ENCODE data around the gene AUTS2.

AUTS2 gene

DNA sequence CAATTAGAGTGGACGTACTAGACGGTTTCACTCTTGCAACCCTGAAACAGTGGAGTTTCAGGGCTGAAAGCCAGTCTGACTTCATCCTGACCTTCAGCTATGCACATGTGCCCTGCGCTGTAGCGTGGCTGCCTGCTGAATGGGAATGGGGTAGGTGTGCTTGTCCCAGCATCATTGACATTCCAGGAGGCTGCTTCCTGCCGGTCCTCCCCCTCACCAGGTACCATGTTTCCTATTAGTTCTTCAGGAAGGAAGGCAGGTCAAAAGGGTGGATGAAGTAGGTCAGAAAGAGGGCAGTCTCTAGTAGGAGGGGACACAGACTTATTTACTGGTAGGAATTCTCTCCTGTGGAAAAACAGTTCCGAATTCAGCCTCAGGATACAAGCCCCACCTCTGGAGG lies 981.9 kb downstream of the AUTS2 start:
- Histone ChIP-seq H3K27me3 (ENCODE audit: insufficient read depth, insufficient read length) (no peaks in the 10 kb centered on the region), H3K4me1 (ENCODE audit: insufficient read depth, insufficient read length) (peaks cover 10% of the 10 kb centered on the region), H3K4me3 (ENCODE audit: insufficient read length, low read depth) (no peak overlapping the region), H3K9me3 (ENCODE audit: insufficient read depth, low read length) (no peaks in the 10 kb centered on the region), H3K36me3 (ENCODE audit: insufficient read depth, insufficient read length, low read length) (no peaks in the 10 kb centered on the region), H3K9ac (ENCODE audit: insufficient read length, low read depth) (no peak overlapping the region)
- DNase-seq (ENCODE audit: low read depth, low spot score), result no peak
- TF ChIP-seq SUZ12 (IDR thresholded peaks at IDR 0.05; ENCODE audit: extremely low read depth, insufficient read depth, insufficient read length), result no peak
- TF ChIP-seq YY1 (IDR thresholded peaks at IDR 0.05; ENCODE audit: insufficient read depth, insufficient read length), result no peak
- no peak for TF ChIP-seq ZNF274 (IDR thresholded peaks at IDR 0.05; ENCODE audit: low read depth, low read length)

DNA sequence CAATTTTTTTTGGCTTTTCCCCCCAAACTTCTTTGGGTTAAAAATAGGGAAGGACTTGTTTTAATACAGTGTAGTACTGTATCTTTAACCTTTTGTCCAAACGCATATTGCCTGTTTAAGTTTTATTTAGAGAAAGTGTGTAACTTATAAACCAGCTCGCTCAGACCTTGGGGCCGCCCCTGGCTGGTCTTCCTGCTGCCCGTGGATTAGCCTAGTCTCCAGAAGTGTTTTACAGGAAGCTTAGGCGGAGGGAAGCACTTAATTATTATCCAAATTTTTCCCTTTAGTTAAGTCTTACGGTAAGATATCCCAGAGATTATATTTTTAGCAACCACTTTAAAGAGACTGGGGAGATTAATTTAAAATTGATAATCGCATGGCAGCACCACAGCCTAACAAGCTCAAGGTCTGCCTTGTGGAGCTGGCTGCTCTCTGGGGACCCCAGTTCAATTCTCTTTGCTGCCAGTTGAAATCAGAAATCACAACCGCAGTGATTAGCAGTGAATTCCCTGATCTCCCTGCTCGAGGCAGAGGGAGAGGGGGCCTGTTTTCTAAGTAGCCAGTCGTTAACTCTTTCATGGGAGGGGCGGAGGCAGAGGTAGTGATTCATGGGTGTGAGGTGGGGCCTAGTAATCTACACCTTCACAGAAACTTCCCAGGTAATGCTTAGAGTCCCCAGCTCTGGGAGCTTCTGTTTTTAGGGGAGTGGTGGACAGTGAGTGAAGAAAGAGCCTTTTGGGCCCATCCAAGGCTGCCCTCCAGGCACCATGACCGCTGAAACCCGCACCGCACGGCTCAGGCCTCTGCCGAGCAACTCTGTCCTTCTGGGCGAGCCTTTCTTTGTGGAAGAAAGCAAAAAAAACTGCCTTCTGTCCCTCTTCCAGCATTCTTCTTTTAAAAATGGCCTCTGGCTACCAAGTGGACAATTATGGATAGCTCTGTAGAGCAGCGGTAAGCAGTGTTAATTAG lies 984.9 kb downstream of the AUTS2 start:
- Histone ChIP-seq H3K36me3 (ENCODE audit: insufficient read depth, insufficient read length, low read length) (no peaks in the 10 kb centered on the region), H3K4me1 (ENCODE audit: insufficient read depth, insufficient read length) (peaks cover 10% of the 10 kb centered on the region), H3K4me3 (ENCODE audit: insufficient read length, low read depth) (no peak overlapping the region), H3K9ac (ENCODE audit: insufficient read length, low read depth) (no peak overlapping the region), H3K27me3 (ENCODE audit: insufficient read depth, insufficient read length) (no peaks in the 10 kb centered on the region), H3K9me3 (ENCODE audit: insufficient read depth, low read length) (no peaks in the 10 kb centered on the region)
- TF ChIP-seq SUZ12 (IDR thresholded peaks at IDR 0.05; ENCODE audit: extremely low read depth, insufficient read depth, insufficient read length) (no peak), ZNF274 (IDR thresholded peaks at IDR 0.05; ENCODE audit: low read depth, low read length) (no peak), YY1 (IDR thresholded peaks at IDR 0.05; ENCODE audit: insufficient read depth, insufficient read length) (no peak)
- peak; percentile 43 for DNase-seq (ENCODE audit: low read depth, low spot score)

DNA sequence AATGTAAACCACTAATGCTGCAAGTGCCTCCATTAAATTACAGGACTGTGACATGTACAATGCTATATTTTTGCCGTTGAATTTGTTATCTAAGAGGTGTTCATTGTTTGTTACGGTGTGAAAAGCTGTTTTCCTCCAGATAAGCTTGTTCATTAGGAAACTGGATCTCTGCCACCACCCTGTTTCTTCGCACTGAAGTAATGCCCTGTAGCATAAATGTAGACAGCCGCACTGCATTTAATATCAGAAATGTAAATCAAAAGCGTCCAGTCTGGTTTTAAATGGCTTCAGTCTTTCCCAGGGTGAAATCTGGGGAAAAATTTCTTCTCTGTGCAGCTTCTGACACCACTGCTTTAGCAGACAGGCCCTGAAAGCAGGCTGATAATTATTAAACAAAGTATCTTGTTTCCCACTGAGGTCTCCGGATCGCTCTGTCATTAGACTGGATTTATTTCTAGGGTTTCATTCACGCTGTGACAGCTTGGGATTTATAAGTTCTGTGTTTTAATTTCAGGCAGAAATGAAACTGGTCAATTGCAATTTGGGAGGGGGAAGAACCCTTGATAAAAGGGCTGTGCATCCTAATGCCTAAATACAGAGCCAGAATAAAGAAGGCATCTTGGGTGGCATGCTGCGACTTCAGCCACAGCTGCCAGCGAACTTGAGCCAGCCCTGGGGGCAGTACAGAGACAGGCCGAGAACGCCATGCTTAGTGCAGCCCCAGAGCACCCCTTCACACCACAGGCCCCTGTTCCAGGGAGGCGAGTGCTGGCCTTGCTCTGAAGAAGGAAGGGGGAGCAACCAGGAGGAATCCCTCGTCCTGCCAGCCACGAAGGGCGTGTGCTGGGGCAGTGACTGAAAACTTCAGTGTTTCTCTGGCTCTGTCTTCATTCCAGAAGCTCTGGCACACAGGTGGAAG lies 985.9 kb downstream of the AUTS2 start:
- peaks cover 10% of the 10 kb centered on the region for H3K4me1 ChIP-seq (ENCODE audit: insufficient read depth, insufficient read length)
- H3K4me3 ChIP-seq (ENCODE audit: insufficient read length, low read depth), result no peak overlapping the region
- H3K27me3 ChIP-seq (ENCODE audit: insufficient read depth, insufficient read length), result no peaks in the 10 kb centered on the region
- H3K36me3 ChIP-seq (ENCODE audit: insufficient read depth, insufficient read length, low read length), result no peaks in the 10 kb centered on the region
- no peak for DNase-seq (ENCODE audit: low read depth, low spot score)
- no peaks in the 10 kb centered on the region for H3K9me3 ChIP-seq (ENCODE audit: insufficient read depth, low read length)
- TF ChIP-seq ZNF274 (IDR thresholded peaks at IDR 0.05; ENCODE audit: low read depth, low read length) (no peak), YY1 (IDR thresholded peaks at IDR 0.05; ENCODE audit: insufficient read depth, insufficient read length) (no peak), SUZ12 (IDR thresholded peaks at IDR 0.05; ENCODE audit: extremely low read depth, insufficient read depth, insufficient read length) (no peak)
- H3K9ac ChIP-seq (ENCODE audit: insufficient read length, low read depth), result peak overlapping the region; percentile 17

DNA sequence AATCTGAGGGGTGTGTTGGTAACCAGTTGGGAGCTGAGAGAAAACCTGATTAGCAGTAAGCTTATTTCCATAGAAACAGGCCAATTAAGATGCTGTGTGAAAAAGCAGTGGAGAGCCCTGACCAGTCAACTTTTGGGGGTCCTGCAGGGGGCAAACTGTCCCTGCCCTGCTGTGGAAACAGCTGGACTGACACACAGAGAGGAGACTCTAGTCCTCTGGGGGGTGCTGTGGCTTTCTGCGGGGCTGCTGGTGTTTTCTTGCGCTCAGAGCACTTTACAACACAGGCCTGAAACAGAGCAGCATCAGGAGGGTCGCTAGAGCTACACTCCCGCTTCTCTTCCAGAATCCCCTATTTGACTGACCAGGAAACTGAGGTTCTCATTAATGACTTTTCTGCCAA lies 986.8 kb downstream of the AUTS2 start:
- DNase-seq (ENCODE audit: low read depth, low spot score), result no peak
- Histone ChIP-seq H3K4me3 (ENCODE audit: insufficient read length, low read depth) (no peak overlapping the region), H3K36me3 (ENCODE audit: insufficient read depth, insufficient read length, low read length) (no peaks in the 10 kb centered on the region), H3K27me3 (ENCODE audit: insufficient read depth, insufficient read length) (no peaks in the 10 kb centered on the region), H3K9ac (ENCODE audit: insufficient read length, low read depth) (no peak overlapping the region), H3K9me3 (ENCODE audit: insufficient read depth, low read length) (no peaks in the 10 kb centered on the region), H3K4me1 (ENCODE audit: insufficient read depth, insufficient read length) (peaks cover 7% of the 10 kb centered on the region)
- TF ChIP-seq YY1 (IDR thresholded peaks at IDR 0.05; ENCODE audit: insufficient read depth, insufficient read length), result no peak
- no peak for TF ChIP-seq SUZ12 (IDR thresholded peaks at IDR 0.05; ENCODE audit: extremely low read depth, insufficient read depth, insufficient read length)

DNA sequence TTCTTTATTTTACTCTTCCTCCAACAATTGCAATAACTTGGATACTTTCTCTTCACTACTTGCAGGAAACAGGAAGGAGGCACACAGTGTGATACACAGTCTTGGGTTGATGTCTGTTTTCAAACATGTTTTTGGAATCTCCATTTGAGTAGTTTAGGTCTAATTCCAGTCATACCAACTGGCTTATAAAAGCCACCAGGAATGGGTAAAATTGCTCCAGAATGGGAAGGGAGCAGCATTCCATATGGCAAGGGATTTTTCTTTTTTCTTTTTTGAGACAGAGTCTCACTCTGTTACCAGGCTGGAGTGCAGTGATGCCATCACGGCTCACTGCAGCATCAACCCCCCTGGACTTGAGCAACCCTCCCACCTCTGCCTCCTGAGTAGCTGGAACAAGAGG lies 988.5 kb downstream of the AUTS2 start:
- DNase-seq (ENCODE audit: low read depth, low spot score), result no peak
- Histone ChIP-seq H3K9ac (ENCODE audit: insufficient read length, low read depth) (no peak overlapping the region), H3K4me1 (ENCODE audit: insufficient read depth, insufficient read length) (peaks cover 6% of the 10 kb centered on the region), H3K36me3 (ENCODE audit: insufficient read depth, insufficient read length, low read length) (no peaks in the 10 kb centered on the region), H3K27me3 (ENCODE audit: insufficient read depth, insufficient read length) (no peaks in the 10 kb centered on the region), H3K9me3 (ENCODE audit: insufficient read depth, low read length) (no peaks in the 10 kb centered on the region), H3K4me3 (ENCODE audit: insufficient read length, low read depth) (no peak overlapping the region)
- TF ChIP-seq ZNF274 (IDR thresholded peaks at IDR 0.05; ENCODE audit: low read depth, low read length) (no peak), YY1 (IDR thresholded peaks at IDR 0.05; ENCODE audit: insufficient read depth, insufficient read length) (no peak), SUZ12 (IDR thresholded peaks at IDR 0.05; ENCODE audit: extremely low read depth, insufficient read depth, insufficient read length) (no peak)

DNA sequence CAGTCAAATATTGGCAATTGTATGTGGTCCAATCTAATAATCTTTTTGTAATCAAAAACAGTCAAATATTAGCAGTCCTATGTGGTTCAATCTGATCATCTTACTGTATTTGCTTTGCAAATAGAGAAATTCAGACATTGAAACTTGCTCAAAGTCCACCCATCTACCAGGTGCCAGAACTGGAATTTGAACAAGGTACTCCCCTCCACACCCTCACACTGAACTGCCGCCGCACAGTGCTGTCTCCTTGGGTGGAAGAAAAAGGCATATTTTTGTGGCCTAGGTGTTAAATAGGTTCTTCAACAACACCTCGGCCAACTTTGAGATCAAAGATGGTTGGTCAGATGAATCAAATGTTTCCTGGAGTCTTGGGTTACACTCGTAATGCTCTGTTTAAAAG lies 989.5 kb downstream of the AUTS2 start:
- no peaks in the 10 kb centered on the region for H3K9me3 ChIP-seq (ENCODE audit: insufficient read depth, low read length)
- no peaks in the 10 kb centered on the region for H3K27me3 ChIP-seq (ENCODE audit: insufficient read depth, insufficient read length)
- no peak for DNase-seq (ENCODE audit: low read depth, low spot score)
- TF ChIP-seq SUZ12 (IDR thresholded peaks at IDR 0.05; ENCODE audit: extremely low read depth, insufficient read depth, insufficient read length) (no peak), YY1 (IDR thresholded peaks at IDR 0.05; ENCODE audit: insufficient read depth, insufficient read length) (no peak), ZNF274 (IDR thresholded peaks at IDR 0.05; ENCODE audit: low read depth, low read length) (no peak)
- H3K4me1 ChIP-seq (ENCODE audit: insufficient read depth, insufficient read length), result peaks cover 4% of the 10 kb centered on the region
- H3K36me3 ChIP-seq (ENCODE audit: insufficient read depth, insufficient read length, low read length), result no peaks in the 10 kb centered on the region
- no peak overlapping the region for H3K4me3 ChIP-seq (ENCODE audit: insufficient read length, low read depth)
- H3K9ac ChIP-seq (ENCODE audit: insufficient read length, low read depth), result no peak overlapping the region
